ENCODE results near the gene EFCAB5.
"Not testable (repeated sequence)": the region's sequence is repeated elsewhere in the genome, so short reads cannot be mapped to it uniquely, and the experiment has no call there.

The EFCAB5 gene

DNA sequence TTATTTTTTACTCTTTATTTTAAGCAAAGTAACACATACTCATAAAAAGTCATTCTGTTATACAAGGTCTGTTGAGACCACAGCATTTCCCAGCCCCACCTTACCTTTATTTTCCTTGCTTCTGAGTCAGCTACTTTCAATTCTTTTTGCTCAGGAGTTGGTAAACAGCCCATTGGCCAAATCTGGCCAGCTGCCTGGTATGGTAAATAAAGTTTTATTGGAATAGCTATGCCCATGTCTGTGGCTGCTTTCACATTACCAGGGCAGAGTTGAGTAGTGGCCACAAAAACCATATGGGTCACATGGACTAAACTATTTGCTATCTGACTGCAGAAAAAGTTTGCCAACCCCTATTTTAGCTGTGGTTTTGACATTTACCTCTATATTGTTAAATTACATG is 171.8 kb downstream of the EFCAB5 start:
- no peak overlapping the region for H3K4me2 ChIP-seq (ENCODE audit: low read length)
- no peak overlapping the region for H3K27ac ChIP-seq (ENCODE audit: low read depth, low read length)
- H3K79me1 ChIP-seq (ENCODE audit: low read length): no peaks in the 10 kb centered on the region
- no peaks in the 10 kb centered on the region for H3K27me3 ChIP-seq (ENCODE audit: insufficient read depth, low read length, poor library complexity)
- H3K79me2 ChIP-seq (ENCODE audit: control insufficient read depth, insufficient read depth, low read length): peaks cover 11% of the 10 kb centered on the region
- H3K36me3 ChIP-seq (ENCODE audit: control insufficient read depth, insufficient read depth, low read length): no peaks in the 10 kb centered on the region
- H3K56ac ChIP-seq (ENCODE audit: low read length): no peak overlapping the region
- H3K4ac ChIP-seq (ENCODE audit: low read depth, low read length): no peak overlapping the region
- H2AK5ac ChIP-seq (ENCODE audit: low read length): no peak overlapping the region
- no peak overlapping the region for H2BK5ac ChIP-seq (ENCODE audit: low read length)
- no peak overlapping the region for H4K5ac ChIP-seq (ENCODE audit: low read length)
- no peak overlapping the region for H3K23ac ChIP-seq (ENCODE audit: low read length)
- H3K4me1 ChIP-seq (ENCODE audit: control insufficient read depth, low read depth, low read length): no peaks in the 10 kb centered on the region
- H4K8ac ChIP-seq (ENCODE audit: low read depth, low read length): no peak overlapping the region
- no peak for DNase-seq
- H3K18ac ChIP-seq (ENCODE audit: low read length): no peak overlapping the region
- H3K9ac ChIP-seq (ENCODE audit: low read length): no peak overlapping the region
- no peak overlapping the region for H2BK120ac ChIP-seq (ENCODE audit: low read depth, low read length)
- no peak overlapping the region for H3K4me3 ChIP-seq (ENCODE audit: low read length)
- H2BK15ac ChIP-seq (replicated peaks; ENCODE audit: low read depth): no peak overlapping the region

DNA sequence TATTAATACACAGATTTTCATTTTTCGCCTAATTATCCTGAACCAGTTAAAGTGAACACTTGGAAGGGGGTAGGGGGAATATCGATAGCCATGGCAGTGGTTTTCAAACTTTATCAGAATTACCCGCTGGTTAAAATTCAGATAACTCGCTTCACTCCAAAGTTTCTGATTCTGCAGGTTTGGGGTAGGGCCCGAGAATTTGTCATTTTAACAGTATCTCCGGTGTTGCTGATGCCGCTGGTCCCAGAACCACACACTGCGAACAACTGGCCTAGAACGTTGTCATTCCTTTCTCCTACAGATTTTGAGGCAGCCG is 174.9 kb downstream of the EFCAB5 start:
- Histone ChIP-seq H3K4me1 (ENCODE audit: control insufficient read depth, low read depth, low read length) (no peaks in the 10 kb centered on the region), H4K8ac (ENCODE audit: low read depth, low read length) (peak overlapping the region; percentile 67), H2BK15ac (replicated peaks; ENCODE audit: low read depth) (no peak overlapping the region), H2AK5ac (ENCODE audit: low read length) (no peak overlapping the region), H2BK120ac (ENCODE audit: low read depth, low read length) (no peak overlapping the region), H3K4me2 (ENCODE audit: low read length) (peak overlapping the region; percentile 75), H3K36me3 (ENCODE audit: control insufficient read depth, insufficient read depth, low read length) (no peaks in the 10 kb centered on the region), H3K79me2 (ENCODE audit: control insufficient read depth, insufficient read depth, low read length) (peaks cover 14% of the 10 kb centered on the region), H3K4me3 (ENCODE audit: low read length) (peak overlapping the region; percentile 63), H3K9ac (ENCODE audit: low read length) (peak overlapping the region; percentile 87), H2BK5ac (ENCODE audit: low read length) (no peak overlapping the region), H4K5ac (ENCODE audit: low read length) (no peak overlapping the region), H3K79me1 (ENCODE audit: low read length) (no peaks in the 10 kb centered on the region), H3K18ac (ENCODE audit: low read length) (no peak overlapping the region), H3K27me3 (ENCODE audit: insufficient read depth, low read length, poor library complexity) (no peaks in the 10 kb centered on the region), H3K56ac (ENCODE audit: low read length) (peak overlapping the region; percentile 93), H3K27ac (ENCODE audit: low read depth, low read length) (peak overlapping the region; percentile 68), H3K23ac (ENCODE audit: low read length) (no peak overlapping the region), H3K4ac (ENCODE audit: low read depth, low read length) (peak overlapping the region; percentile 78)
- WGBS (ENCODE audit: extremely low coverage, insufficient coverage, low lambda C conversion rate): no CpG with 5 or more reads among the region's 10 CpGs
- no peak for DNase-seq

DNA sequence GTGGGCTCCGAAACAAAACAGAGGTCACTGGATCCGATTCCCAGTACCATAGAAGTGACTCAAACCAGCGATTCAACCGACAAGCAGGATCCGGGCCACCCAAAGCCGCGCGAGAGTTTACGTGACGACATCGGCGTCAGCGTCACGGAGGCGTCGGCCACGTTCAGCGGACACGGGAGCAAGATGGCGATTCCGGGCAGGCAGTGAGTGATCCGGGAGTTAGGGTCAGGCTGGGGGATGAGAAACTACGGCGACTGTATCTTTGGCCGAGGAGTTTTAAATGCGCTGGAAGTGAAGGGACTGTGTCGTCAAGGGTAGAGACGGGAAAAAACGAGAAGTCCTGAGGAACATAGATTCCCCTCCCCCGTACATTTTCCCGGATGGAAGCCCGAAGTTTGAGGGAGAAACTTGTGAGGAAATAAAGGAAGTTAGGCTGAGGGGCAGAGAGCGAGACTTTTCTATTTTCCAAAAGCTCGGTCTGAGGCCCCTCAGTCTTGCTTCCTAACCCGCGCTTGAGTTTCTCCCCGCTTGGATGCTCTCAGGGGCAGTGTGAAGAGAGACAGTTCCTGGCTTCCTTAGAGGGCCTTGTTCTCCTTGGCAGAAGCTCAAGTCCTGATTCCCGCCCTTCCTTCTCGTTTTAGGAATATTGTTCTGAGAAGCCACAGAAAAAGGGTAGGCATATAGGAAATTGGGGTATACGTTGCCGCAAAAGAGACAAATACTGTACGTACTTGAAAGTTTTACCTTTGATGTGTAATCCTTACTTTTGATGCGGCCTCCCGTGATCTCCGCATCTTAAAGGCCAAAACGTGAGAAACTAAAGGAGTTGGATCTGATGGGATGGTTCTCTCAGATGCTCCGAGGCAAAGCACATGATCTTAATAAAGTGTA is 175.5 kb downstream of the EFCAB5 start, which contains the start of gene NSRP1:
NSRP1 (plus strand) TSS at position 156 of the 891 bp plus-strand sequence; CDS start at position 184, 28 bp downstream.
- H3K79me1 ChIP-seq (ENCODE audit: low read length): no peaks in the 10 kb centered on the region
- no peak within 1 kb of the TSS for H4K5ac ChIP-seq (ENCODE audit: low read length)
- H3K36me3 ChIP-seq (ENCODE audit: control insufficient read depth, insufficient read depth, low read length): no peaks in the 10 kb centered on the region
- H3K56ac ChIP-seq (ENCODE audit: low read length): peak within 1 kb of the TSS; percentile 93
- no peak within 1 kb of the TSS for H2BK15ac ChIP-seq (replicated peaks; ENCODE audit: low read depth)
- H3K27me3 ChIP-seq (ENCODE audit: insufficient read depth, low read length, poor library complexity): no peaks in the 10 kb centered on the region
- WGBS (ENCODE audit: extremely low coverage, insufficient coverage, low lambda C conversion rate): no CpG with 5 or more reads among the region's 47 CpGs
- no peak within 1 kb of the TSS for H3K18ac ChIP-seq (ENCODE audit: low read length)
- no peak within 1 kb of the TSS for H2BK5ac ChIP-seq (ENCODE audit: low read length)
- H4K8ac ChIP-seq (ENCODE audit: low read depth, low read length): peak within 1 kb of the TSS; percentile 77
- H2BK120ac ChIP-seq (ENCODE audit: low read depth, low read length): no peak within 1 kb of the TSS
- peak within 1 kb of the TSS; percentile 87 for H3K9ac ChIP-seq (ENCODE audit: low read length)
- H3K79me2 ChIP-seq (ENCODE audit: control insufficient read depth, insufficient read depth, low read length): peaks cover 14% of the 10 kb centered on the region
- DNase-seq: peak; percentile 98
- H3K4me2 ChIP-seq (ENCODE audit: low read length): peak within 1 kb of the TSS; percentile 80
- peak within 1 kb of the TSS; percentile 63 for H3K4me3 ChIP-seq (ENCODE audit: low read length)
- no peak within 1 kb of the TSS for H3K23ac ChIP-seq (ENCODE audit: low read length)
- peak within 1 kb of the TSS; percentile 28 for H2AK5ac ChIP-seq (ENCODE audit: low read length)
- peak within 1 kb of the TSS; percentile 68 for H3K27ac ChIP-seq (ENCODE audit: low read depth, low read length)
- no peaks in the 10 kb centered on the region for H3K4me1 ChIP-seq (ENCODE audit: control insufficient read depth, low read depth, low read length)
- H3K4ac ChIP-seq (ENCODE audit: low read depth, low read length): peak within 1 kb of the TSS; percentile 78

DNA sequence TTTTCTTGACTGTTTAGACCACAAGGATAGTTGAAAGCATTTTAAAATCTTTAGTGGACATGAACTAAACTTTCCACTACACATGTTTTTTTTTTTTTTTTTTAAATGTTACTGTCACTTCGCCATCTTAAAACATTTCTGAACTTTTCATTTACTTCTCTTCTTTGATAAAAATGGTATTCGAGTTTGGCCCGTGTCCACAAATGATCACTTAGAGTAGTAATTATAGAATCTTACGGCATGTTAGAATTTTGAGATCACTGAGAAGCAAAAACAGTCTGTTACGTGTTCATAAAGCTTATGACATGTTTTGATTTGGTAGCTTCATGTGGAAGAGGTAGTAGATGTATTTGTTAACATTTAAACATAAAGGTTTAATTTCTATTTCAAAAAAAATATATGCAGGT is 176.2 kb downstream of the EFCAB5 start:
- H3K18ac ChIP-seq (ENCODE audit: low read length): no peak overlapping the region
- no peak overlapping the region for H3K23ac ChIP-seq (ENCODE audit: low read length)
- no peak overlapping the region for H4K5ac ChIP-seq (ENCODE audit: low read length)
- H2BK120ac ChIP-seq (ENCODE audit: low read depth, low read length): no peak overlapping the region
- peaks cover 14% of the 10 kb centered on the region for H3K79me2 ChIP-seq (ENCODE audit: control insufficient read depth, insufficient read depth, low read length)
- WGBS (ENCODE audit: extremely low coverage, insufficient coverage, low lambda C conversion rate): no CpG with 5 or more reads among the region's 5 CpGs
- H2BK15ac ChIP-seq (replicated peaks; ENCODE audit: low read depth): no peak overlapping the region
- no peak overlapping the region for H3K4ac ChIP-seq (ENCODE audit: low read depth, low read length)
- no peak overlapping the region for H4K8ac ChIP-seq (ENCODE audit: low read depth, low read length)
- H2AK5ac ChIP-seq (ENCODE audit: low read length): no peak overlapping the region
- H3K79me1 ChIP-seq (ENCODE audit: low read length): no peaks in the 10 kb centered on the region
- H3K56ac ChIP-seq (ENCODE audit: low read length): peak overlapping the region; percentile 85
- DNase-seq: no peak
- H2BK5ac ChIP-seq (ENCODE audit: low read length): no peak overlapping the region
- H3K27ac ChIP-seq (ENCODE audit: low read depth, low read length): no peak overlapping the region
- no peak overlapping the region for H3K4me3 ChIP-seq (ENCODE audit: low read length)
- H3K4me1 ChIP-seq (ENCODE audit: control insufficient read depth, low read depth, low read length): no peaks in the 10 kb centered on the region
- H3K4me2 ChIP-seq (ENCODE audit: low read length): no peak overlapping the region
- H3K9ac ChIP-seq (ENCODE audit: low read length): peak overlapping the region; percentile 78
- H3K27me3 ChIP-seq (ENCODE audit: insufficient read depth, low read length, poor library complexity): no peaks in the 10 kb centered on the region
- H3K36me3 ChIP-seq (ENCODE audit: control insufficient read depth, insufficient read depth, low read length): no peaks in the 10 kb centered on the region

DNA sequence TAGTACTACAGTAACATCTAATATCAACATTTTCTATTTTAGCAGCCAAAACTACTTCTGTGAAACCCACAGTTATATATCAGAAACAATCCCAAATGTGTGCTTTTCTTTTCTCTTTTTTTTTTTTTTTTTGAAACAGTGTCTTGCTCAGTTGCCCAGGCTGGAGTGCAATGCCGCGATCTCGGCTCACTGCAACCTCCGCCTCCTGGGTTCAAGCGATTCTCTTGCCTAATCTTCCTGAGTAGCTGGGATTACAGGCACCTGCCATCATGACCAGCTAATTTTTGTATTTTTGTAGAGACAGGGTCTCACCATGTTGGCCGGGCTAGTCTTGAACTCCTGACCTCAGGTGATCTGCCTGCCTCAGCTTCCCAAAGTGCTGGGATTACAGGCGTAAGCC is 177.2 kb downstream of the EFCAB5 start:
- DNase-seq; H4K5ac ChIP-seq (ENCODE audit: low read length); H3K18ac ChIP-seq (ENCODE audit: low read length); H3K36me3 ChIP-seq (ENCODE audit: control insufficient read depth, insufficient read depth, low read length); H4K8ac ChIP-seq (ENCODE audit: low read depth, low read length); H2BK120ac ChIP-seq (ENCODE audit: low read depth, low read length); H2AK5ac ChIP-seq (ENCODE audit: low read length); H3K27me3 ChIP-seq (ENCODE audit: insufficient read depth, low read length, poor library complexity); H2BK15ac ChIP-seq (replicated peaks; ENCODE audit: low read depth); H3K4me2 ChIP-seq (ENCODE audit: low read length); H3K23ac ChIP-seq (ENCODE audit: low read length); H3K9ac ChIP-seq (ENCODE audit: low read length); H3K4me1 ChIP-seq (ENCODE audit: control insufficient read depth, low read depth, low read length); H2BK5ac ChIP-seq (ENCODE audit: low read length); H3K79me1 ChIP-seq (ENCODE audit: low read length); H3K27ac ChIP-seq (ENCODE audit: low read depth, low read length); H3K4ac ChIP-seq (ENCODE audit: low read depth, low read length); H3K56ac ChIP-seq (ENCODE audit: low read length); H3K4me3 ChIP-seq (ENCODE audit: low read length): not testable (repeated sequence)
- H3K79me2 ChIP-seq (ENCODE audit: control insufficient read depth, insufficient read depth, low read length): peaks cover 14% of the 10 kb centered on the region
- WGBS (ENCODE audit: extremely low coverage, insufficient coverage, low lambda C conversion rate): no CpG with 5 or more reads among the region's 7 CpGs

All from mesendoderm (in vitro differentiated cells).